ENCODE data around the gene BAG2. TPM values are rescaled to one million over a fixed set of nuclear protein-coding genes. Genes with fewer than 3 reads are reported as not detected.

BAG2 gene
- total and polyA plus RNA-seq, 7 donors, result 5.8 to 17.6 (median 8.3) TPM

DNA sequence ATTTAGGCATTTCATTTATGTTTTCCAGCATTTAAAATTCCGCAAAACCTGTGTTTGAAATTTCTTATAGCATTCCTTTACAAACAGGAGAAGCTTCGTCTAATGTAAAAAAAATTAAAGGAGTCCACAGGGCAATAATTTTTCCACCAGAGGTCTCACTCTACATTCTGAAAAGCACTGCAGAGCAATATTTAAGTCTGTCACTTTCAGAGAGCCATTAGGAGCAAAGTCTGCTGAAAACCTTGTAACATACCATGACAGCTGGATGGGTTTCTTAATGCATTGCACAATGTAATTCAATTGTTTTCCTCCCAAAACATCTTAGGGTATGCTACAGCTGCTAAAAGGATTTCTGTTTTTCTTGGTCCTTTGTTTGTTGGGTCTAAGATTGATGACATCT, 18.0 kb downstream of the BAG2 start:
- Histone ChIP-seq H3K36me3 (ENCODE audit: insufficient read depth in 1 of 2, low read depth in 1 of 2) (peaks cover 0 to 24% of the 10 kb centered on the region in 2 donors), H3K27ac (no peak overlapping the region), H3K9me3 (no peaks in the 10 kb centered on the region), H3K27me3 (ENCODE audit: insufficient read depth in 3 of 3, low read length in 2 of 3) (no peaks in the 10 kb centered on the region), H3K4me3 (no peak overlapping the region), H3K4me1 (no peaks in the 10 kb centered on the region)
- ATAC-seq, result peak in 1 of 4 donors; percentile 50
- WGBS, 3 donors, result 75 to 83% (median 77%) methylated on average over 2 of the region's 2 CpGs
- intact Hi-C loops (cut with DNase I), result loop anchor here in 1 of 2 donors (5.0 kb wide), 1 partner anchor 127 kb away; the partner anchor contains the start of gene PRIM2
- no peak for DNase-seq
- TF ChIP-seq, protein P1, sequence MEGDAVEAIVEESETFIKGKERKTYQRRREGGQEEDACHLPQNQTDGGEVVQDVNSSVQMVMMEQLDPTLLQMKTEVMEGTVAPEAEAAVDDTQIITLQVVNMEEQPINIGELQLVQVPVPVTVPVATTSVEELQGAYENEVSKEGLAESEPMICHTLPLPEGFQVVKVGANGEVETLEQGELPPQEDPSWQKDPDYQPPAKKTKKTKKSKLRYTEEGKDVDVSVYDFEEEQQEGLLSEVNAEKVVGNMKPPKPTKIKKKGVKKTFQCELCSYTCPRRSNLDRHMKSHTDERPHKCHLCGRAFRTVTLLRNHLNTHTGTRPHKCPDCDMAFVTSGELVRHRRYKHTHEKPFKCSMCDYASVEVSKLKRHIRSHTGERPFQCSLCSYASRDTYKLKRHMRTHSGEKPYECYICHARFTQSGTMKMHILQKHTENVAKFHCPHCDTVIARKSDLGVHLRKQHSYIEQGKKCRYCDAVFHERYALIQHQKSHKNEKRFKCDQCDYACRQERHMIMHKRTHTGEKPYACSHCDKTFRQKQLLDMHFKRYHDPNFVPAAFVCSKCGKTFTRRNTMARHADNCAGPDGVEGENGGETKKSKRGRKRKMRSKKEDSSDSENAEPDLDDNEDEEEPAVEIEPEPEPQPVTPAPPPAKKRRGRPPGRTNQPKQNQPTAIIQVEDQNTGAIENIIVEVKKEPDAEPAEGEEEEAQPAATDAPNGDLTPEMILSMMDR (IDR thresholded peaks at IDR 0.05), result peak; percentile 29

DNA sequence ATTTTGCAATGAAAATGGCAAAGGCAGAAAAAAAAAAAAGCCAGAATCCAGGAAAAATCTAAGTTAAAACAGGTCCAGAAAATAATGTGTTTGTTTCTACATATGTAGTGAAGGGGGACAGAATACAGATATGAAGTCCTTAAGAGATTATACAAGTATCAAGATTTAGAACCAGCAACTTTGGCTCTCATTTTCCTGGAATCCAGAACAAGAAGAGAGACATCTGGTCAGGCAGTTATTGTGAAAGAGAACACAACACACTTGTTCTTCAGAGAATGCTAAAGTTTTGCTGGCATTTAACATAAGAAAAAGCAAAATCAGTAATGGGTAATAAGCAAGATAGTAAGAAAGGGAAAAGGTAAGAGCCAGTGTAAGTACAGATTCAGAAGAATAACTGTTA, 21.1 kb downstream of the BAG2 start:
- no peaks in the 10 kb centered on the region for H3K27me3 ChIP-seq (ENCODE audit: insufficient read depth in 3 of 3, low read length in 2 of 3)
- intact Hi-C loops (cut with DNase I), result loop anchor here in 1 of 2 donors (5.0 kb wide), 1 partner anchor 124 kb away; the partner anchor contains the start of gene PRIM2
- H3K27ac ChIP-seq, result no peak overlapping the region
- no peak for DNase-seq
- no peak for ATAC-seq
- TF ChIP-seq, protein P1 (IDR thresholded peaks at IDR 0.05), result no peak
- no peaks in the 10 kb centered on the region for H3K4me1 ChIP-seq
- H3K9me3 ChIP-seq, result no peaks in the 10 kb centered on the region
- no peak overlapping the region for H3K4me3 ChIP-seq
- H3K36me3 ChIP-seq (ENCODE audit: insufficient read depth in 1 of 2, low read depth in 1 of 2), result peaks cover 0 to 9% of the 10 kb centered on the region in 2 donors

DNA sequence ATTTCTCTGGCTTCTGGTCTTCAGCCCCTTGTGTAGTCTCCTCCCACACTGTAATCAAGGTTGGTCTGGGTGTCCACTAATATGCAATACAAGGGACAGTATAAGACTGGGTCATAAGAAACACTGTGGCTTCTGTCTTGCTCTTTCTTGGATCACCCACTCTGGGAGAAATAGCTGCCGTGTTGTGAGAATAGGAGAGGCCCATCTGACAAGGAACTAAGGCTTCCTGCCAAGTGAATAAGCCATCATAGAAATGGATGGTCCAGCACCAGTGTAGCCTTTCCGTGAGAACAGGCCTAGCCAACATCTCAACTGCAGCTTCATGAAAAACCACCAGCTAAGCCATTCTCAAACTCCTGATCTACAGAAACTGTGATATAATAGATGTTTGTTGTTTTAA, 23.3 kb downstream of the BAG2 start:
- intact Hi-C loops (cut with DNase I), result no loop called here
- Histone ChIP-seq H3K4me1 (no peaks in the 10 kb centered on the region), H3K27ac (no peak overlapping the region), H3K4me3 (no peak overlapping the region), H3K9me3 (no peaks in the 10 kb centered on the region), H3K27me3 (ENCODE audit: insufficient read depth in 3 of 3, low read length in 2 of 3) (no peaks in the 10 kb centered on the region), H3K36me3 (ENCODE audit: insufficient read depth in 1 of 2, low read depth in 1 of 2) (peaks cover 0 to 5% of the 10 kb centered on the region in 2 donors)
- ATAC-seq, result no peak
- 42 to 82% (median 62%) methylated on average over 2 of the region's 2 CpGs for WGBS, 3 donors
- DNase-seq, result no peak
- TF ChIP-seq, protein P1 (IDR thresholded peaks at IDR 0.05), result no peak

DNA sequence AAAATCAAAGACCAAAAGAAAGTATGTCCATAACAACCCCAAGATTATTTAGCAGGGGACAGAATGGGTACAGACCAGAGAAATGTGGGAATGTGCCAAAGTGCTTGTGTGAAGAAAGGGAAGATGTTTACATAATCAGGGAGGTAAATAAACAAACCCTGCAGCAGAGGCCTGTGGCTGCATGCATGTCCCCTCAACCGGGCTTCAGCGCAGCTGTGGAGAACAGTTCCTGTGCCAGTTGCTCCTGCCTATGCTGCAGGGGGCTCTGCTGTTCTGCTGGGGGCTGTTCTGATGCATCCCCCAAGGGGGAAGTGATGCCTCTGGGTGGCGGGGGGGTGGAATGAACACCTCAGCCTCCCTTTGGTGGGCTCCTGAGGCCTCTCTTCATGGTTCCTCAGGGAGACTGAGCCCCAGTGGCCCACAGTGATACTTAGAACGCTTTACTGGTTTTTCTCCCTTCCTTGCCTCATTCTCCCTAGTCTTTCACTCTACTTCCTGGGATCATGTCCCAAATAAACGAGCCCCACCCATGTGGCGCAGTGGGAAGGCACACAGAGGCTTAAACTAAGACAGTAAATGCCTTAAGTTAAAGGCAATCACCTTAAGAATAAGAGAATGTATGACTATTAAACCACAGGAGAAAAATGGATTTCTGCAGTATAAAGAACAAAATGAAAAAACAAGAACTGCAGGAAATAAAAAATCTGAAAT, 27.0 kb downstream of the BAG2 start:
- H3K27me3 ChIP-seq (ENCODE audit: insufficient read depth in 3 of 3, low read length in 2 of 3), result no peaks in the 10 kb centered on the region
- no peaks in the 10 kb centered on the region for H3K9me3 ChIP-seq
- TF ChIP-seq, protein P1 (IDR thresholded peaks at IDR 0.05), result no peak
- no peaks in the 10 kb centered on the region for H3K36me3 ChIP-seq (ENCODE audit: insufficient read depth in 1 of 2, low read depth in 1 of 2)
- 76 to 84% (median 78%) methylated on average over 6 of the region's 6 CpGs for WGBS, 3 donors
- no peaks in the 10 kb centered on the region for H3K4me1 ChIP-seq
- DNase-seq (no peak), ATAC-seq (no peak)
- H3K27ac ChIP-seq, result no peak overlapping the region
- intact Hi-C loops (cut with DNase I), result no loop called here
- no peak overlapping the region for H3K4me3 ChIP-seq

DNA sequence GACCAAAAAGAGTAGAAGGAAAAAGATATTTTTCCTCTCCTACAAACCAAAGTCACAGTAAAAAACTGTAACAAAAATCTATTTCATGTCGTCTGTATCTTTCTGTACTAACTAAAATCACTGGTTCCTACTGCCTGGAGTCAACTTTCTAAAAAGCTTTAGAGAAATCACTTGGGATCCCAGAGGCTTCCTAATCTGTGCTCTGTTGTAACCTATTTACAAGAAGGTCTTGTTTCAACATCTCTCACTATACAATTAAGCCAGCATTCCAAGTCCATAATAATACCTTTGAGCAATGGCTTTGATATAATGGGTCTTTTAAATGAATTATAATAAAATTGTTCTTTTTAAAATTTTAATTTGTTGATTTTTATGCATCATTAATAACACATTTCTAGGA, 29.6 kb downstream of the BAG2 start:
- no peaks in the 10 kb centered on the region for H3K9me3 ChIP-seq
- H3K4me3 ChIP-seq, result no peak overlapping the region
- 63 to 69% (median 67%) methylated on average over 1 of the region's 1 CpG for WGBS, 3 donors
- H3K36me3 ChIP-seq (ENCODE audit: insufficient read depth in 1 of 2, low read depth in 1 of 2), result no peaks in the 10 kb centered on the region
- DNase-seq (no peak), ATAC-seq (no peak)
- intact Hi-C loops (cut with DNase I), result no loop called here
- H3K4me1 ChIP-seq, result no peaks in the 10 kb centered on the region
- no peak overlapping the region for H3K27ac ChIP-seq
- TF ChIP-seq, protein P1 (IDR thresholded peaks at IDR 0.05), result no peak
- no peaks in the 10 kb centered on the region for H3K27me3 ChIP-seq (ENCODE audit: insufficient read depth in 3 of 3, low read length in 2 of 3)

All from psoas muscle (tissue), 8 donors.